ENCODE results near the gene SH2B2. TPM values are rescaled to one million over a fixed set of nuclear protein-coding genes. Genes with fewer than 3 reads are reported as not detected.

SH2B2 gene
- total and polyA plus RNA-seq, 5 donors, result 0.49 to 2.8 (median 0.84) TPM

- intact Hi-C loops (cut with DNase I), result loop anchor here in 2 of 4 donors (5.0 to 10.0 kb wide), 2 partner anchors 105 to 107 kb away; partner anchors contain the start of gene PRKRIP1 (in 1 of the 2)
- DNase-seq (peak in 2 of 3 donors; percentile 77 to 81), ATAC-seq (peak; percentile 39 to 40)
- H3K27me3 ChIP-seq (ENCODE audit: control insufficient read depth, insufficient read depth), result no peaks in the 10 kb centered on the region
- H3K9me3 ChIP-seq (ENCODE audit: control insufficient read depth, low read length), result no peaks in the 10 kb centered on the region
- under 1% methylated on average over 68 of the region's 69 CpGs for WGBS
- H3K4me1 ChIP-seq (ENCODE audit: control insufficient read depth, insufficient read depth, low read length), result no peaks in the 10 kb centered on the region
- H3K4me3 ChIP-seq (ENCODE audit: low read length), result peak overlapping the region; percentile 70
- H3K27ac ChIP-seq (ENCODE audit: low read length), result no peak overlapping the region
Observed at GRCh38 chr7:102287111-102287980, 678 bp downstream of the SH2B2 start.

GRCh38 chr7:102287981-102288278 is 1.3 kb downstream of the SH2B2 start:
- DNase-seq, result no peak
- WGBS, result 21% methylated on average over 5 of the region's 5 CpGs
- no peak for ATAC-seq
- no peaks in the 10 kb centered on the region for H3K4me1 ChIP-seq (ENCODE audit: control insufficient read depth, insufficient read depth, low read length)
- H3K27ac ChIP-seq (ENCODE audit: low read length), result no peak overlapping the region
- intact Hi-C loops (cut with DNase I), result loop anchor here in 2 of 4 donors (5.0 to 10.0 kb wide), 2 partner anchors 104 to 107 kb away; partner anchors contain the start of gene PRKRIP1 (in 1 of the 2)
- H3K4me3 ChIP-seq (ENCODE audit: low read length), result peak overlapping the region; percentile 70
- no peaks in the 10 kb centered on the region for H3K9me3 ChIP-seq (ENCODE audit: control insufficient read depth, low read length)
- H3K27me3 ChIP-seq (ENCODE audit: control insufficient read depth, insufficient read depth), result no peaks in the 10 kb centered on the region

GRCh38 chr7:102288285-102288930 is 1.7 kb downstream of the SH2B2 start:
- no peak for DNase-seq
- Histone ChIP-seq H3K9me3 (ENCODE audit: control insufficient read depth, low read length) (no peaks in the 10 kb centered on the region), H3K27ac (ENCODE audit: low read length) (no peak overlapping the region), H3K27me3 (ENCODE audit: control insufficient read depth, insufficient read depth) (no peaks in the 10 kb centered on the region), H3K4me1 (ENCODE audit: control insufficient read depth, insufficient read depth, low read length) (no peaks in the 10 kb centered on the region), H3K4me3 (ENCODE audit: low read length) (no peak overlapping the region)
- WGBS, result 49% methylated on average over 10 of the region's 10 CpGs
- ATAC-seq, result no peak
- intact Hi-C loops (cut with DNase I), result loop anchor here in 2 of 4 donors (5.0 to 10.0 kb wide), 2 partner anchors 104 to 106 kb away; partner anchors contain the start of gene PRKRIP1 (in 1 of the 2)

GRCh38 chr7:102289057-102289456 is 2.4 kb downstream of the SH2B2 start:
- ATAC-seq, result no peak

GRCh38 chr7:102291056-102291915 is 4.6 kb downstream of the SH2B2 start:
- H3K4me1 ChIP-seq (ENCODE audit: control insufficient read depth, insufficient read depth, low read length), result no peaks in the 10 kb centered on the region
- intact Hi-C loops (cut with DNase I), result no loop called here
- no peaks in the 10 kb centered on the region for H3K9me3 ChIP-seq (ENCODE audit: control insufficient read depth, low read length)
- 78% methylated on average over 18 of the region's 18 CpGs for WGBS
- no peaks in the 10 kb centered on the region for H3K27me3 ChIP-seq (ENCODE audit: control insufficient read depth, insufficient read depth)
- no peak for DNase-seq
- no peak overlapping the region for H3K4me3 ChIP-seq (ENCODE audit: low read length)
- ATAC-seq, result no peak
- H3K27ac ChIP-seq (ENCODE audit: low read length), result no peak overlapping the region

More at GRCh38 chr7:102289057-102289456, 2.4 kb downstream of the SH2B2 start:
- DNase-seq, result no peak
- Histone ChIP-seq H3K27ac (ENCODE audit: low read length) (no peak overlapping the region), H3K9me3 (ENCODE audit: control insufficient read depth, low read length) (no peaks in the 10 kb centered on the region), H3K27me3 (ENCODE audit: control insufficient read depth, insufficient read depth) (no peaks in the 10 kb centered on the region), H3K4me1 (ENCODE audit: control insufficient read depth, insufficient read depth, low read length) (no peaks in the 10 kb centered on the region), H3K4me3 (ENCODE audit: low read length) (no peak overlapping the region)
- intact Hi-C loops (cut with DNase I), result loop anchor here in 2 of 4 donors (5.0 to 10.0 kb wide), 2 partner anchors 103 to 106 kb away; partner anchors contain the start of gene PRKRIP1 (in 1 of the 2)
- 86% methylated on average over 9 of the region's 9 CpGs for WGBS

- H3K27ac ChIP-seq (ENCODE audit: low read length), result no peak overlapping the region
- H3K27me3 ChIP-seq (ENCODE audit: control insufficient read depth, insufficient read depth), result no peaks in the 10 kb centered on the region
- ATAC-seq, result no peak
- intact Hi-C loops (cut with DNase I), result no loop called here
- no peak for DNase-seq
- 87% methylated on average over 2 of the region's 2 CpGs for WGBS
- H3K4me1 ChIP-seq (ENCODE audit: control insufficient read depth, insufficient read depth, low read length), result no peaks in the 10 kb centered on the region
- no peak overlapping the region for H3K4me3 ChIP-seq (ENCODE audit: low read length)
- no peaks in the 10 kb centered on the region for H3K9me3 ChIP-seq (ENCODE audit: control insufficient read depth, low read length)
Observed at GRCh38 chr7:102291916-102292267, 5.2 kb downstream of the SH2B2 start.

GRCh38 chr7:102292813-102293798 is 6.4 kb downstream of the SH2B2 start:
- DNase-seq (no peak), ATAC-seq (no peak)
- Histone ChIP-seq H3K9me3 (ENCODE audit: control insufficient read depth, low read length) (no peaks in the 10 kb centered on the region), H3K27me3 (ENCODE audit: control insufficient read depth, insufficient read depth) (no peaks in the 10 kb centered on the region), H3K4me3 (ENCODE audit: low read length) (no peak overlapping the region), H3K4me1 (ENCODE audit: control insufficient read depth, insufficient read depth, low read length) (no peaks in the 10 kb centered on the region), H3K27ac (ENCODE audit: low read length) (no peak overlapping the region)
- intact Hi-C loops (cut with DNase I), result no loop called here
- WGBS, result 27% methylated on average over 36 of the region's 36 CpGs

- ATAC-seq, result no peak
- intact Hi-C loops (cut with DNase I), result no loop called here
Observed at GRCh38 chr7:102294589-102294988, 7.9 kb downstream of the SH2B2 start.

GRCh38 chr7:102295346-102296178 is 8.9 kb downstream of the SH2B2 start:
- no peak overlapping the region for H3K27ac ChIP-seq (ENCODE audit: low read length)
- H3K27me3 ChIP-seq (ENCODE audit: control insufficient read depth, insufficient read depth), result no peaks in the 10 kb centered on the region
- no peaks in the 10 kb centered on the region for H3K9me3 ChIP-seq (ENCODE audit: control insufficient read depth, low read length)
- intact Hi-C loops (cut with DNase I), result no loop called here
- H3K4me1 ChIP-seq (ENCODE audit: control insufficient read depth, insufficient read depth, low read length), result no peaks in the 10 kb centered on the region
- H3K4me3 ChIP-seq (ENCODE audit: low read length), result no peak overlapping the region
- DNase-seq (no peak), ATAC-seq (no peak)
- 82% methylated on average over 12 of the region's 12 CpGs for WGBS

More at GRCh38 chr7:102294589-102294988, 7.9 kb downstream of the SH2B2 start:
- H3K27me3 ChIP-seq (ENCODE audit: control insufficient read depth, insufficient read depth), result no peaks in the 10 kb centered on the region
- no peak overlapping the region for H3K4me3 ChIP-seq (ENCODE audit: low read length)
- DNase-seq, result no peak
- 93% methylated on average over 3 of the region's 3 CpGs for WGBS
- no peaks in the 10 kb centered on the region for H3K4me1 ChIP-seq (ENCODE audit: control insufficient read depth, insufficient read depth, low read length)
- no peak overlapping the region for H3K27ac ChIP-seq (ENCODE audit: low read length)
- H3K9me3 ChIP-seq (ENCODE audit: control insufficient read depth, low read length), result no peaks in the 10 kb centered on the region
